IMR-90 (cell line): ENCODE results near the gene PCBP3. TPM values are rescaled to one million over a fixed set of nuclear protein-coding genes. Genes with fewer than 3 reads are reported as not detected.

Source experiments
- ATAC-seq: fragments of 200-7000 bp; cut with Tn5 transposase; 2 replicates; pipeline ENCODE4 v1.9.1; 2020; ENCODE audit warnings: low read depth, mild to moderate bottlenecking, moderate library complexity
- BruUV-seq: library from RNA; stranded (reverse); fragments of 400-500 nt; replicated peaks from 2 replicates; lab custom pipeline; 2021; lab: Mats Ljungman, UMichigan
- CTCF ChIA-PET: fragments of 300-600 bp; formaldehyde crosslinking; extraction: SDS; loops from one replicate; lab custom pipeline; 2021; ENCODE audit warnings: antibody characterized with exemption; lab: Yijun Ruan, JAX
- POLR2A ChIA-PET: fragments of 300-600 bp; sonication (Branson Sonifier 250); formaldehyde crosslinking; loops from one replicate; lab custom pipeline; 2022; ENCODE audit warnings: antibody characterized with exemption; ENCODE audit not compliant: unreplicated experiment; lab: Charles Lee
- DNase-seq: peaks from one replicate; pipeline ENCODE4 v3.0.0; 2013
- H2AFZ ChIP-seq: replicated peaks from 2 replicates; pipeline ENCODE3; 2013; ENCODE audit warnings: low read length, mild to moderate bottlenecking; ENCODE audit not compliant: poor library complexity
- H2AK5ac ChIP-seq: 2 replicates; pipeline ENCODE4 v1.6.1; 2013; ENCODE audit warnings: low read depth, low read length, inconsistent platforms
- H2AK9ac ChIP-seq: replicated peaks from 2 replicates; pipeline ENCODE3; 2013; ENCODE audit warnings: mild to moderate bottlenecking, low read depth, low read length, moderate library complexity; ENCODE audit not compliant: poor library complexity
- H2BK120ac ChIP-seq: 2 replicates; pipeline ENCODE4 v1.6.1; 2013; ENCODE audit warnings: low read depth, low read length, inconsistent platforms
- H2BK15ac ChIP-seq: 3 replicates; pipeline ENCODE4 v1.6.1; 2013; ENCODE audit warnings: low read depth, low read length, inconsistent platforms
- H2BK20ac ChIP-seq: 2 replicates; pipeline ENCODE4 v1.6.1; 2013; ENCODE audit warnings: low read depth, mild to moderate bottlenecking, inconsistent platforms, low read length, moderate library complexity
- H2BK5ac ChIP-seq: 2 replicates; pipeline ENCODE4 v1.6.1; 2013; ENCODE audit warnings: mild to moderate bottlenecking, low read depth, low read length, inconsistent platforms; ENCODE audit not compliant: poor library complexity, severe bottlenecking
- H3K14ac ChIP-seq: replicated peaks from 2 replicates; pipeline ENCODE4 v1.6.1; 2013; ENCODE audit warnings: low read depth, low read length, inconsistent platforms
- H3K18ac ChIP-seq: 2 replicates; pipeline ENCODE4 v1.6.1; 2013; ENCODE audit warnings: low read depth, low read length, control low read depth
- H3K23ac ChIP-seq: 2 replicates; pipeline ENCODE4 v1.6.1; 2013; ENCODE audit warnings: low read depth, low read length, inconsistent platforms
- H3K27ac ChIP-seq: 2 replicates; pipeline ENCODE4 v1.5.1; 2013; ENCODE audit warnings: mild to moderate bottlenecking, control low read depth, low read length; ENCODE audit not compliant: insufficient read depth
- H3K27me3 ChIP-seq: 2 replicates; pipeline ENCODE4 v1.6.1; 2013; ENCODE audit warnings: low read length; ENCODE audit not compliant: control insufficient read depth, insufficient read depth
- H3K36me3 ChIP-seq: 2 replicates; pipeline ENCODE4 v1.6.1; 2013; ENCODE audit warnings: low read length, mixed read lengths; ENCODE audit not compliant: control insufficient read depth, insufficient read depth
- H3K4ac ChIP-seq: 2 replicates; pipeline ENCODE4 v1.6.1; 2013; ENCODE audit warnings: low read depth, low read length, inconsistent platforms
- H3K4me1 ChIP-seq: 2 replicates; pipeline ENCODE4 v1.6.1; 2013; ENCODE audit warnings: low read length, mixed read lengths; ENCODE audit not compliant: control insufficient read depth, insufficient read depth
- H3K4me2 ChIP-seq: 2 replicates; pipeline ENCODE4 v1.6.1; 2013; ENCODE audit warnings: low read depth, mild to moderate bottlenecking, control low read depth, low read length, moderate library complexity
- H3K4me3 ChIP-seq: 2 replicates; pipeline ENCODE4 v1.5.1; 2013; ENCODE audit warnings: low read depth, mild to moderate bottlenecking, control low read depth, low read length, moderate library complexity; ENCODE audit not compliant: insufficient read depth
- H3K56ac ChIP-seq: 2 replicates; pipeline ENCODE4 v1.6.1; 2013; ENCODE audit warnings: low read length, inconsistent platforms; ENCODE audit not compliant: insufficient read depth; ENCODE audit errors: extremely low read depth
- H3K79me1 ChIP-seq, 2 experiments: 2 replicates each; pipeline ENCODE4 v1.6.1; 2013; ENCODE audit warnings: low read length in 2 of 2, inconsistent platforms in 1 of 2, low read depth in 1 of 2
- H3K9ac ChIP-seq: 2 replicates; pipeline ENCODE4 v1.6.1; 2013; ENCODE audit warnings: low read depth, low read length, control low read depth
- H3K9me1 ChIP-seq: 2 replicates; pipeline ENCODE4 v1.6.1; 2013; ENCODE audit warnings: low read length, inconsistent platforms; ENCODE audit not compliant: insufficient read depth
- H3K9me3 ChIP-seq: 2 replicates; pipeline ENCODE4 v1.6.1; 2013; ENCODE audit warnings: low read length; ENCODE audit not compliant: control insufficient read depth, insufficient read depth
- H4K20me1 ChIP-seq: 2 replicates; pipeline ENCODE4 v1.6.1; 2013; ENCODE audit warnings: low read length, inconsistent platforms; ENCODE audit not compliant: insufficient read depth
- H4K5ac ChIP-seq: 2 replicates; pipeline ENCODE4 v1.6.1; 2013; ENCODE audit warnings: mild to moderate bottlenecking, low read depth, low read length, control low read depth
- H4K8ac ChIP-seq, 2 experiments: 2 replicates each; pipeline ENCODE4 v1.6.1; 2013; ENCODE audit warnings: low read depth in 2 of 2, low read length in 2 of 2, control low read depth in 1 of 2, inconsistent platforms in 1 of 2
- H4K91ac ChIP-seq: 2 replicates; pipeline ENCODE4 v1.6.1; 2013; ENCODE audit warnings: low read depth, low read length, inconsistent platforms; ENCODE audit not compliant: insufficient read depth
- BHLHE40 ChIP-seq: fragments of 150-350 bp; IDR thresholded peaks from 2 replicates; pipeline ENCODE4 v1.6.1; 2016; ENCODE audit warnings: mild to moderate bottlenecking, low read depth, low read length
- CEBPB ChIP-seq: IDR thresholded peaks from 2 replicates; pipeline ENCODE4 v1.6.1; 2012; ENCODE audit warnings: low read depth, low read length, improper control_type of control experiment
- CHD1 ChIP-seq: IDR thresholded peaks from 2 replicates; pipeline ENCODE4 v1.6.1; 2012; ENCODE audit warnings: low read depth, low read length, improper control_type of control experiment
- FOS ChIP-seq: fragments of 150-350 bp; IDR thresholded peaks from 2 replicates; pipeline ENCODE4 v1.6.1; 2016; ENCODE audit warnings: low read depth, low read length
- MAFK ChIP-seq: IDR thresholded peaks from 2 replicates; pipeline ENCODE4 v1.6.1; 2012; ENCODE audit warnings: low read depth, low read length, improper control_type of control experiment
- MAZ ChIP-seq: IDR thresholded peaks from 2 replicates; pipeline ENCODE4 v1.6.1; 2012; ENCODE audit warnings: low read depth, mild to moderate bottlenecking, low read length, improper control_type of control experiment, moderate library complexity, borderline replicate concordance
- MXI1 ChIP-seq: IDR thresholded peaks from 2 replicates; pipeline ENCODE4 v1.6.1; 2012; ENCODE audit warnings: low read depth, mild to moderate bottlenecking, low read length, moderate library complexity, borderline replicate concordance
- NFE2L2 ChIP-seq: fragments of 150-350 bp; IDR thresholded peaks from 2 replicates; pipeline ENCODE4 v1.6.1; 2016; ENCODE audit warnings: low read depth, mild to moderate bottlenecking, low read length
- POLR2A ChIP-seq: IDR thresholded peaks from 2 replicates; pipeline ENCODE4 v1.6.1; 2012; ENCODE audit warnings: mild to moderate bottlenecking, low read depth, low read length
- RAD21 ChIP-seq: IDR thresholded peaks from 2 replicates; pipeline ENCODE4 v1.6.1; 2012; ENCODE audit warnings: low read length, improper control_type of control experiment
- RCOR1 ChIP-seq: IDR thresholded peaks from 2 replicates; pipeline ENCODE4 v1.6.1; 2012; ENCODE audit warnings: mild to moderate bottlenecking, low read length, improper control_type of control experiment; ENCODE audit not compliant: insufficient replicate concordance
- RFX5 ChIP-seq: IDR thresholded peaks from 2 replicates; pipeline ENCODE4 v1.8.0; 2012; ENCODE audit warnings: low read depth, mild to moderate bottlenecking, low read length, moderate library complexity
- SMC3 ChIP-seq: fragments of 150-350 bp; IDR thresholded peaks from 2 replicates; pipeline ENCODE4 v1.6.1; 2016; ENCODE audit warnings: low read depth, mild to moderate bottlenecking, antibody characterized with exemption, low read length, moderate library complexity
- WGBS, 2 experiments: methylation state at CpG; one replicate each; pipeline versions ENCODE4 v1.1.5 to v1.1.7; 2013; ENCODE audit warnings: missing lambda C conversion rate in 2 of 2; ENCODE audit not compliant: insufficient read length in 1 of 2; ENCODE audit errors: extremely low coverage in 2 of 2; 5-methylcytosine and 5-hydroxymethylcytosine counted together
- dilution Hi-C: fragments of 300-500 bp; cut with HindIII; formaldehyde crosslinking; loops from one replicate; pipeline ENCODE4 v1.14.3; 2018; ENCODE audit warnings: low sequenced_read_pairs; ENCODE audit not compliant: unreplicated experiment
- in situ Hi-C: fragments of 300-500 bp; cut with MboI; formaldehyde crosslinking; loops from 3 replicates; pipeline ENCODE4 v1.14.3; 2019; ENCODE audit warnings: low sequenced_read_pairs, inconsistent platforms, mixed read lengths
- intact Hi-C: fragments of 100-400 bp; cut with micrococcal nuclease; formaldehyde crosslinking; loops from 2 replicates; pipeline ENCODE4 v1.10.0; 2022
- polyA plus RNA-seq, 3 experiments: library from polyadenylated mRNA; depleted of rRNA; stranded (reverse); fragments of >200 nt; gene quantifications; 2 replicates each; pipeline ENCODE4 v1.2.3, GENCODE V29; 2012; ENCODE audit warnings: low replicate concordance in 1 of 3
- total RNA-seq: library from RNA; depleted of rRNA; stranded (reverse); fragments of >200 nt; gene quantifications from 2 replicates; pipeline ENCODE4 v1.2.3, GENCODE V29; 2012
- TF ChIP-seq, protein P1 (sequence below): conservative IDR thresholded peaks from 2 replicates; pipeline ENCODE4 v1.5.1; 2012; ENCODE audit warnings: mild to moderate bottlenecking, low read depth, low read length, improper control_type of control experiment
- TF ChIP-seq, protein P2 (sequence below): fragments of 150-350 bp; IDR thresholded peaks from 2 replicates; pipeline ENCODE4 v1.6.1; 2016; ENCODE audit warnings: low read depth, mild to moderate bottlenecking, low read length, moderate library complexity, borderline replicate concordance
- TF ChIP-seq, protein P3 (sequence below): fragments of 150-350 bp; IDR thresholded peaks from 2 replicates; pipeline ENCODE4 v1.6.1; 2017; ENCODE audit warnings: mild to moderate bottlenecking, antibody characterized with exemption, low read length, low read depth

Gene PCBP3
- total and polyA plus RNA-seq, 2 of the 4 experiments (the other 2 are of a cell fraction), result 2.9 to 3.9 TPM

DNA sequence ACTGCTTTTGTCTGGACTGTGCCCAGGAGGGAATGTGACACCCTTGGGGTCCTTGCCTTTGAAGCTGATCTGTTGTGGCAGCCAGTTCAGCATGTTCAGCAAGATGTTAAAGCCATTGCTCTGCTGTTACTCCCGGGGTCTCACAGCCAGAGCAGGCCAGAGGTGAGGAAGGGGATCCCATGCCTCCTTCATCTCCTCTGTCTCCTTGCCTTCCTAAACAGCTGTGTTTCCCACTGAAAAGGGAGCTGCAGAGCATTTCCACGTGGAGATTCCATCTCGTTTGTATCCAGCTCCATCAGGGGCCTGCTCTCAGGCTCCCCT is 202.2 kb downstream of the PCBP3 start:
- no peak overlapping the region for H3K4me2 ChIP-seq
- POLR2A ChIA-PET, result no interaction called here
- no peaks in the 10 kb centered on the region for H3K27me3 ChIP-seq
- no peak overlapping the region for H3K56ac ChIP-seq
- DNase-seq, result no peak
- H3K79me1 ChIP-seq, result no peaks in the 10 kb centered on the region
- no peak overlapping the region for H3K18ac ChIP-seq
- no peak overlapping the region for H2BK15ac ChIP-seq
- 20% methylated on average over 2 of the region's 3 CpGs; no CpG with 5 or more reads in 1 of the 2 experiments for WGBS, 2 experiments
- H4K5ac ChIP-seq, result no peak overlapping the region
- no peak overlapping the region for H3K9ac ChIP-seq
- dilution Hi-C loops (no loop called here), intact Hi-C loops (no loop called here), in situ Hi-C loops (no loop called here)
- peaks cover 3% of the 10 kb centered on the region for H3K4me1 ChIP-seq
- H3K4ac ChIP-seq, result no peak overlapping the region
- H2AFZ ChIP-seq, result peak overlapping the region; percentile 13
- CTCF ChIA-PET, result no interaction called here
- no peak overlapping the region for H4K8ac ChIP-seq
- H3K9me3 ChIP-seq, result peaks cover 6% of the 10 kb centered on the region
- no peak overlapping the region for H2AK9ac ChIP-seq
- no peak overlapping the region for H2BK20ac ChIP-seq
- no peaks in the 10 kb centered on the region for H4K20me1 ChIP-seq
- TF ChIP-seq RFX5, result no peak
- TF ChIP-seq, protein P1, sequence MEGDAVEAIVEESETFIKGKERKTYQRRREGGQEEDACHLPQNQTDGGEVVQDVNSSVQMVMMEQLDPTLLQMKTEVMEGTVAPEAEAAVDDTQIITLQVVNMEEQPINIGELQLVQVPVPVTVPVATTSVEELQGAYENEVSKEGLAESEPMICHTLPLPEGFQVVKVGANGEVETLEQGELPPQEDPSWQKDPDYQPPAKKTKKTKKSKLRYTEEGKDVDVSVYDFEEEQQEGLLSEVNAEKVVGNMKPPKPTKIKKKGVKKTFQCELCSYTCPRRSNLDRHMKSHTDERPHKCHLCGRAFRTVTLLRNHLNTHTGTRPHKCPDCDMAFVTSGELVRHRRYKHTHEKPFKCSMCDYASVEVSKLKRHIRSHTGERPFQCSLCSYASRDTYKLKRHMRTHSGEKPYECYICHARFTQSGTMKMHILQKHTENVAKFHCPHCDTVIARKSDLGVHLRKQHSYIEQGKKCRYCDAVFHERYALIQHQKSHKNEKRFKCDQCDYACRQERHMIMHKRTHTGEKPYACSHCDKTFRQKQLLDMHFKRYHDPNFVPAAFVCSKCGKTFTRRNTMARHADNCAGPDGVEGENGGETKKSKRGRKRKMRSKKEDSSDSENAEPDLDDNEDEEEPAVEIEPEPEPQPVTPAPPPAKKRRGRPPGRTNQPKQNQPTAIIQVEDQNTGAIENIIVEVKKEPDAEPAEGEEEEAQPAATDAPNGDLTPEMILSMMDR, result no peak
- TF ChIP-seq MAFK, result no peak
- TF ChIP-seq, protein P2, sequence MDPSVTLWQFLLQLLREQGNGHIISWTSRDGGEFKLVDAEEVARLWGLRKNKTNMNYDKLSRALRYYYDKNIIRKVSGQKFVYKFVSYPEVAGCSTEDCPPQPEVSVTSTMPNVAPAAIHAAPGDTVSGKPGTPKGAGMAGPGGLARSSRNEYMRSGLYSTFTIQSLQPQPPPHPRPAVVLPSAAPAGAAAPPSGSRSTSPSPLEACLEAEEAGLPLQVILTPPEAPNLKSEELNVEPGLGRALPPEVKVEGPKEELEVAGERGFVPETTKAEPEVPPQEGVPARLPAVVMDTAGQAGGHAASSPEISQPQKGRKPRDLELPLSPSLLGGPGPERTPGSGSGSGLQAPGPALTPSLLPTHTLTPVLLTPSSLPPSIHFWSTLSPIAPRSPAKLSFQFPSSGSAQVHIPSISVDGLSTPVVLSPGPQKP, result no peak
- TF ChIP-seq RCOR1, result no peak
- no peak for TF ChIP-seq BHLHE40
- TF ChIP-seq CHD1, result no peak
- TF ChIP-seq MXI1, result no peak
- no peak for TF ChIP-seq MAZ
- TF ChIP-seq CEBPB, result no peak
- TF ChIP-seq, protein P3, sequence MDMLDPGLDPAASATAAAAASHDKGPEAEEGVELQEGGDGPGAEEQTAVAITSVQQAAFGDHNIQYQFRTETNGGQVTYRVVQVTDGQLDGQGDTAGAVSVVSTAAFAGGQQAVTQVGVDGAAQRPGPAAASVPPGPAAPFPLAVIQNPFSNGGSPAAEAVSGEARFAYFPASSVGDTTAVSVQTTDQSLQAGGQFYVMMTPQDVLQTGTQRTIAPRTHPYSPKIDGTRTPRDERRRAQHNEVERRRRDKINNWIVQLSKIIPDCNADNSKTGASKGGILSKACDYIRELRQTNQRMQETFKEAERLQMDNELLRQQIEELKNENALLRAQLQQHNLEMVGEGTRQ, result no peak
- no peak for TF ChIP-seq NFE2L2
- no peak for TF ChIP-seq RAD21
- no peak for TF ChIP-seq SMC3
- TF ChIP-seq POLR2A, result no peak
- no peak for TF ChIP-seq FOS
- no peak overlapping the region for H2BK5ac ChIP-seq
- no peak overlapping the region for H4K91ac ChIP-seq
- H2AK5ac ChIP-seq, result no peak overlapping the region
- H3K9me1 ChIP-seq, result peaks cover 12% of the 10 kb centered on the region
- H3K27ac ChIP-seq, result no peak overlapping the region
- no peak overlapping the region for H3K23ac ChIP-seq
- no peak overlapping the region for H3K4me3 ChIP-seq
- no peak overlapping the region for H2BK120ac ChIP-seq
- H3K36me3 ChIP-seq, result no peaks in the 10 kb centered on the region
- no peak overlapping the region; the same call in 1 of the 2 replicates for H3K14ac ChIP-seq
- no TSS peak for BruUV-seq
- ATAC-seq, result no peak
